ENCODE results near the gene SHC3.

The SHC3 gene

GRCh38 chr9:89204801-89205200 lies 26.2 kb upstream of the SHC3 start:
- no peak overlapping the region for H3K4me3 ChIP-seq (ENCODE audit: low read depth, low read length)
- TF ChIP-seq, protein P1, sequence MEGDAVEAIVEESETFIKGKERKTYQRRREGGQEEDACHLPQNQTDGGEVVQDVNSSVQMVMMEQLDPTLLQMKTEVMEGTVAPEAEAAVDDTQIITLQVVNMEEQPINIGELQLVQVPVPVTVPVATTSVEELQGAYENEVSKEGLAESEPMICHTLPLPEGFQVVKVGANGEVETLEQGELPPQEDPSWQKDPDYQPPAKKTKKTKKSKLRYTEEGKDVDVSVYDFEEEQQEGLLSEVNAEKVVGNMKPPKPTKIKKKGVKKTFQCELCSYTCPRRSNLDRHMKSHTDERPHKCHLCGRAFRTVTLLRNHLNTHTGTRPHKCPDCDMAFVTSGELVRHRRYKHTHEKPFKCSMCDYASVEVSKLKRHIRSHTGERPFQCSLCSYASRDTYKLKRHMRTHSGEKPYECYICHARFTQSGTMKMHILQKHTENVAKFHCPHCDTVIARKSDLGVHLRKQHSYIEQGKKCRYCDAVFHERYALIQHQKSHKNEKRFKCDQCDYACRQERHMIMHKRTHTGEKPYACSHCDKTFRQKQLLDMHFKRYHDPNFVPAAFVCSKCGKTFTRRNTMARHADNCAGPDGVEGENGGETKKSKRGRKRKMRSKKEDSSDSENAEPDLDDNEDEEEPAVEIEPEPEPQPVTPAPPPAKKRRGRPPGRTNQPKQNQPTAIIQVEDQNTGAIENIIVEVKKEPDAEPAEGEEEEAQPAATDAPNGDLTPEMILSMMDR (IDR thresholded peaks at IDR 0.05; ENCODE audit: borderline replicate concordance, insufficient read depth, low read depth, low read length) = no peak

DNA sequence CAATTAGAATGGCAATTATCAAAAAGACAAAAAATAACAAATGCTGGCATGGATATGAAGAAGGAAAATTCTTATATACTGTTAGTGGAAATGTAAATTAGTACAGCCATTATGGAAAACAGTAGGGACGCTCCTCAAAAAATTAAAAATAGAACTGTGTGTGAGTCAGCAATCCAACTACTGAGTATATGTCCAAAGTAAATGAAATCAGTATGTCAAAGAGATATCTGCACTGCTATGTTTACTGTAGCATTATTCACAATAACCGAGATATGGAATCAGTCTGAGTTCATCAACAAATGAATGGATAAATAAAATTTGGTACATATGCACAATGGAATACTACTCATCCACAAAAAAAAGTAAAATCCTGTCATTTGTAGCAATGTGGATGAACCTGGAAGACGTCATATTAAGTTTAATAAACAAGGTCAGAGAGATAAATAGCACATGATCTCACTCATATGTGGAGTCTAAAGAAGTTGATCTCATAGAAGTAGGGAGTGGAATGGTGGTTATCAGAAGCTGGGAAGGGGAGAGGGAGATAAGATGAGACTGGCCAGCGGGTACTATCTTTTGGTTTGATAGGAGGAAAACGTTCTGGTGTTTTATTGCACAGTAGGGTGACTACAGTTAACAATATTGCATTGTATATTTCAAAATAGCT lies 16.6 kb upstream of the SHC3 start:
- TF ChIP-seq, protein P1 (IDR thresholded peaks at IDR 0.05; ENCODE audit: borderline replicate concordance, insufficient read depth, low read depth, low read length) = no peak

GRCh38 chr9:89194421-89195130 lies 16.0 kb upstream of the SHC3 start:
- TF ChIP-seq, protein P1 (IDR thresholded peaks at IDR 0.05; ENCODE audit: borderline replicate concordance, insufficient read depth, low read depth, low read length) = no peak

More for the DNA sequence above, 16.6 kb upstream of the SHC3 start:
- H3K4me3 ChIP-seq (ENCODE audit: low read depth, low read length) = no peak overlapping the region

GRCh38 chr9:89191004-89191403 lies 12.4 kb upstream of the SHC3 start:
- TF ChIP-seq, protein P1 (IDR thresholded peaks at IDR 0.05; ENCODE audit: borderline replicate concordance, insufficient read depth, low read depth, low read length) = no peak
- no peak overlapping the region for H3K4me3 ChIP-seq (ENCODE audit: low read depth, low read length)

More at GRCh38 chr9:89194421-89195130, 16.0 kb upstream of the SHC3 start:
- H3K4me3 ChIP-seq (ENCODE audit: low read depth, low read length) = no peak overlapping the region

DNA sequence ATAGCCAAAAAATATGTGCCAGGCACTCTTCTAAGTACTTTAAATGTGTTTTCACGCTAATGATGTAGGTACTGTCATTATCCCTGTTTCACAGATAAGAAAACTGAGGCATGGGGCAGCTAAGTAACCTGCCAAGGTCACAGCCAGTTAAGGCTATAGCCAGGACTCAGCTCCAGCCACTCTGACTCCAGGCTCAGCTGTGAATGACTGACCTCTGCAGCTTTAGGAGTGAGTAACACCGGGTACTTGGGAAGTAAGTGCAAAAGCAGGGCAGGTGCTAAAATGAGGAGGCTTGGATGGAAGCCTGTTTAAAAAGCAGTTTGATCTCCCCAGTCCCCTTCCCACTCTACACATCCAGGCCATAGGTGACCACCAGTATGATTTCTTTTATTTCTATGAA lies 10.6 kb upstream of the SHC3 start:
- TF ChIP-seq, protein P1 (IDR thresholded peaks at IDR 0.05; ENCODE audit: borderline replicate concordance, insufficient read depth, low read depth, low read length) = no peak
- no peak overlapping the region for H3K4me3 ChIP-seq (ENCODE audit: low read depth, low read length)

- TF ChIP-seq, protein P1 (IDR thresholded peaks at IDR 0.05; ENCODE audit: borderline replicate concordance, insufficient read depth, low read depth, low read length) = no peak
- no peak overlapping the region for H3K4me3 ChIP-seq (ENCODE audit: low read depth, low read length)
These were observed 9.3 kb upstream of the SHC3 start for GRCh38 chr9:89187950-89188349.

- no peak overlapping the region for H3K4me3 ChIP-seq (ENCODE audit: low read depth, low read length)
- TF ChIP-seq, protein P1 (IDR thresholded peaks at IDR 0.05; ENCODE audit: borderline replicate concordance, insufficient read depth, low read depth, low read length) = no peak
These were observed 8.9 kb upstream of the SHC3 start for GRCh38 chr9:89187541-89187940.
